GM12872 (cell line): ENCODE data around the gene TBKBP1.

Experiments
- TF ChIP-seq, protein P1 (sequence below): IDR thresholded peaks from 3 replicates; pipeline ENCODE4 v1.5.1; 2011; ENCODE audit warnings: low read depth, mild to moderate bottlenecking, low read length, moderate library complexity; ENCODE audit not compliant: insufficient read depth

Gene TBKBP1

DNA sequence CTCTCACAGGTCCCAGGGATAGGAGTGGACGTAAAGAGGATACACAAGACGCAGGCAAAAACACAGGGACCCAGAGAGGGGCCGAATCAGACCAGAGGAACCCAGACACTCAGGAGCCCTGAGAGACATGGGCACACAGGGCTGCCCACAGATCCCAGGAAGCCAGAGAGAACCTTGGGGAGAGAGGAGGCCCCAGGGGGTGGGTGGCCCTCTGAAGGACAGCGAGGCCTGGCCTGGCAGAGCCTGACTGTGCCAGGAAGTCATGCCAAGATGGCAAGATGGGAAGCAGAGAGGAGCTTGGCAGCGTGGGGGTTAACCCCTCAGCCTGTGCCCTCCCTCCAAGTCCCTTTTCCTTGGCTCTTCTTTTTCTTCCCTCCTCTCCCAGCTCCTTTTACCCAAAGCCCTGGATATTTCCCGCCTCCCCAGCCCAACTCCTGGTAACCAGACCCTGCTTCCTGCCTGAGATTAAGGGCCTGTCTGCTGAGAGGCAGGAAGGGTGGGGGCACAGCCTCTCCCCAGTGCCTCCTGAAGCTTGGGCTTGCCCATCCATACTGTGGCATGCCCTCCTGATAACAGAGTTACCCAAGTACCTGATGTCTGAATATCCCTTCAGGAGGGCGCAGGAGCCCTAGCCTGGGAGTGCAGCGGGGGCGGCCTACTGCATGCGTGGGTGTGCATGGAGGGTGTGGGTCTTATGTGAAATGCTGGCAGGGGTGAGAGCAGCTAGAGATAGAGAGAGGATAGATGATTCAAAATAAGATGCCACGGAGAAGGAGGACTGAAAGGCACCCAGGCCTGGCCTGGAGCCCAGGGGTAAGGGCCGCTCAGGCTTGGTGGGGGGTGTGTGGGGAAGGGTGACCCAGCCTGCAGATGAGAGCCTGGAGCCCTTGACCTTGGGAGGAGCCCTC, 33.1 kb downstream of the TBKBP1 start:
- TF ChIP-seq, protein P1, sequence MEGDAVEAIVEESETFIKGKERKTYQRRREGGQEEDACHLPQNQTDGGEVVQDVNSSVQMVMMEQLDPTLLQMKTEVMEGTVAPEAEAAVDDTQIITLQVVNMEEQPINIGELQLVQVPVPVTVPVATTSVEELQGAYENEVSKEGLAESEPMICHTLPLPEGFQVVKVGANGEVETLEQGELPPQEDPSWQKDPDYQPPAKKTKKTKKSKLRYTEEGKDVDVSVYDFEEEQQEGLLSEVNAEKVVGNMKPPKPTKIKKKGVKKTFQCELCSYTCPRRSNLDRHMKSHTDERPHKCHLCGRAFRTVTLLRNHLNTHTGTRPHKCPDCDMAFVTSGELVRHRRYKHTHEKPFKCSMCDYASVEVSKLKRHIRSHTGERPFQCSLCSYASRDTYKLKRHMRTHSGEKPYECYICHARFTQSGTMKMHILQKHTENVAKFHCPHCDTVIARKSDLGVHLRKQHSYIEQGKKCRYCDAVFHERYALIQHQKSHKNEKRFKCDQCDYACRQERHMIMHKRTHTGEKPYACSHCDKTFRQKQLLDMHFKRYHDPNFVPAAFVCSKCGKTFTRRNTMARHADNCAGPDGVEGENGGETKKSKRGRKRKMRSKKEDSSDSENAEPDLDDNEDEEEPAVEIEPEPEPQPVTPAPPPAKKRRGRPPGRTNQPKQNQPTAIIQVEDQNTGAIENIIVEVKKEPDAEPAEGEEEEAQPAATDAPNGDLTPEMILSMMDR: no peak

DNA sequence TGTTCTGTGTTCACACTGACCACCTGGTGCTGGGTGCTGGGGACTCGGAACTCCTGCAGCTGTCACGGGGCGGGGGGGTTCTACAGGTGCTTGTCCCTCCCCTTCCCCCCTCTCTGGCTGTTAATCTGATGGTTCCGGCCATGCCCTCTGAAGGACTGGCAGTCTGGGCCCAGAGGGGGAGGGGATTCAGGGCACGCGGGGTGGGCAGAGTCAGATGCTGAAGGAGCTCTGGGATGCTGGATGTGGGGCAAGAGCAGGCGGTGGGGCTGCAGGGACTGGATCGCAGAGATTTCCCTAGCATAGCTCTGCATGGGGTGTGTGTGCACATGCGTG, 33.7 kb downstream of the TBKBP1 start:
- TF ChIP-seq, protein P1: no peak

DNA sequence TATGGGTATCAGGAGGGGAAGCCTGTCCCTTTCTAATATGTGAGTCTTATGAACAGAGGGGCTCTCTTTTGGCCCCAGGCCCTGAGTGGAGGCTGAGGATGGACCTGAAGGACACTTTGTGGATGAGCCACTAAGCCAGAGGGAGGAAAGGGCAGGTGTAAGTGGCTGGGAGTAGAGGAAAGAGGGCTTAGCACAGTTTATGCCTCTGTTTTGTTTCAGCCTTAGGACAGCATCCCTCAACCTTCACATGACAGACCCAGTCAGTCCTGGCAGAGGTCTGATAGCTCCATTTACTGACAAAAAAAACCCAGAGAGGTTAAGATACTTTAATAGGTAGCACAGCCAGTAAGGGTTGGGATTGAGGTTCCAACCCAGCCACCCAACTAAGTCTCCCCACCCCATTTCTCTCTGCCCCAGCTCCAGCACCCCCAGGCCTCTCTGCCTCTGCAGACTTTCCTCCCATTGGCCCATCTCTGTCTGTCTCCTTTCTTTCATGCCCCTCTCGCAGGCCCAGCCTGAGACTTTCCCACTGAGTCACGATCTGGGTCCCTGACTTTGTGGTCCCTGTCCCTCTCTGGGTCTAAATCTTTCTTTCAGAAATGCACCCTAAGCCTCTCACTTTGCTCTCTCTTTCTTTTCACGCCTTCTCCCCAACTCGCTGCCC, 34.4 kb downstream of the TBKBP1 start:
- TF ChIP-seq, protein P1: no peak

DNA sequence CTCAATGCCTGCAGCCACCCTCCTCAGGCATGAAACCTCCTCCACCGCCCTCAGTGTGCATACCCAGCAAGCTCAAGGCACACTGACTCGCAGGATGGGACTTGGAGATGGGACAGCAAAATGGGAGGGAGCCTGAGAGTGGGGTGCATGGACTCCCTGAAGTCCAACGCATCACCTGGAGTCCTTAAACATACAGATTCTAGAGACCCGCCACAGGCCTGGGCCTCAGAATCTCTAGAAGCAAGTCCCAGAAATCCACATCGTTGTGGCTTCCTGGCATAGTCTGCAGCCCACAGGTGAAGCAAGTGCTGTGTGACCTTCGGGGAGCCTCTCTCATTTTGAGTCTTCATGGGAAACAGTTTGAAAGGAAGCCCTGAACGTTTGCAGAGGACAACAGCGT, 35.5 kb downstream of the TBKBP1 start:
- TF ChIP-seq, protein P1: no peak

DNA sequence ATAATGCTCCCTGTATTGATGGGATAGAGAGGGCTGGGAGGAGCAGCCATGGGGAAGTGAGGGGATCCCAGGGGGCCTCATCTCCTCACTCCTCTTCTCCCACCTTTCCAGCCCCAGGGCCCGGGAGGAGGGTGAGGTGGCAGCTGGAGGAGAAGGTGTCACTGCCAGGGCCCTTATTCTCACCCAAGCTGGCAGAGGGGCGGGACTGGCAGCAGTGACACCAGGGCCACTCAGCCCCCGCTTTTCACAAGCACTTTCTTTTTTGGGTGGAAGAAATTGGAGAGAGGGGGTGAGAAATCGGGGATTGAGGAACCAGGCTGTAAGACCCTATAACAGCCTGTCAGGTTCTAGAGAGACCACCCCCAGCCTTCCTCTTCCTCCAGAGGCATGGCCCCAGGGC, 36.7 kb downstream of the TBKBP1 start:
- TF ChIP-seq, protein P1: no peak

DNA sequence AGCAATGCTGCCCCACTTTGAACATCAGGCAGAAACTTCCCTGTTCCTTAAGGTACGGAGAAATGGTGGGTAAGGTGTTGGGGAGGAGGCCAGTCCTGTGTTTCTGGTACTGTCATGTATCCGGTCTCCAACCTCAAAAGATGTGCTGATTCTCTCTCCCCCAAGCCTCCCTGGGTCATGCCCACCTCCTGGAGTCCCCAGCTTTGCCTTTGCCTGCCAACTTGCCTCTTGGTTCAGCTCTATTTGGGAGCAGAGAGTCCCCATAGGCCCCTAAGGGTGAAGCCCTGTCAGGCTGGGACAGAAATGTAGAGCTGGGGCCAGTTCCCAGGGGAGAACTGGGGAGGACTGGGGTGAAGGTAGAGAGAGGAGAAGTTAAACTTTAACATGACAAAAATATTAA, 37.4 kb downstream of the TBKBP1 start:
- TF ChIP-seq, protein P1: no peak

DNA sequence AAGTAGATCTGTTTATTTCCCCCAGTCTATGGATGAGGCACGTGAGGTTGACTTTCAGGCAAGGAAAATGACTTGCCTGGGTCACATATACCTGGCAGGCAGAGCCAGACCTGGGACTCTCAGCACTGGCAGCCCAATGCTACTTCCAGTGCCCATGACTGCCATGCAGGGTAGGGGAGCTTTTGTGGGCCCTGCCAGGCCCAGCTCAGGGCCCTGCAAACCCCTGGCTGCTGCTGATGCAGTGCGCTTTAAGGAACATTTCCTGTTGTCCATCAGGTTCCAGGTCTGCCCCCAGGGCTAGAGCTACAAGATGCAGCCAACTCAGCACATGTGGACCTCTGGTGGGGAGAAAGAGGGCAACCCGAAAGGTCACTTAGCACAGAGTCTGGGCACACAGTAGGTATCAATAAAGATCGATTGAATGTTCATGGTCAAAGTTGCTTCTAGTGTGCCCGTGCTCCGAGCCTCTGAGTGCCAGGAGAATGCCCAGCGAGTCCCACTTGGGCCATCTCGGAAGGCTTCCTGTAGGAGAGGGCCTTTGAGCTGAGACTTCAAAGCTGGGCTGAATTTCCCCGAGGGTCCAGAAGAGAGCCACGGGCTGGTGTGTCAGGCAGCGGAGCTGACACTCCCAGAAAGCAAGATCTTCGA, 38.6 kb downstream of the TBKBP1 start:
- TF ChIP-seq, protein P1: no peak; the same call in 2 of the 3 replicates
